B cell (primary cell): ENCODE results near the gene RCC1. TPM values are rescaled to one million over a fixed set of nuclear protein-coding genes. Genes with fewer than 3 reads are reported as not detected.

Experiments
- ATAC-seq: fragments of 200-7000 bp; cut with Tn5 transposase; one replicate; pipeline ENCODE4 v1.10.0; 2021; ENCODE audit warnings: low read depth, mild to moderate bottlenecking, moderate number of reproducible peaks, moderate library complexity
- CTCF ChIA-PET: fragments of 350-600 bp; sonication (Branson Sonifier 250); formaldehyde crosslinking; loops from one replicate; lab custom pipeline; 2021; ENCODE audit warnings: antibody characterized with exemption, inconsistent platforms; lab: Charles Lee
- POLR2A ChIA-PET: fragments of 350-600 bp; sonication (Branson Sonifier 250); formaldehyde crosslinking; loops from one replicate; lab custom pipeline; 2021; ENCODE audit warnings: antibody characterized with exemption; lab: Charles Lee
- DNase-seq: peaks from one replicate; pipeline ENCODE4 v3.0.0; 2013
- H2AFZ ChIP-seq: 2 replicates; pipeline ENCODE4 v1.6.1; 2012; ENCODE audit warnings: mild to moderate bottlenecking, low read depth, low read length; ENCODE audit not compliant: insufficient read depth, poor library complexity, severe bottlenecking
- H3K27ac ChIP-seq, 2 donors: 1 replicate in 1 of 2; 2 replicates in 1 of 2; pipeline ENCODE4 v1.5.1; 2012 to 2013; ENCODE audit warnings: low read length in 2 of 2, mild to moderate bottlenecking in 2 of 2, moderate library complexity in 1 of 2
- H3K27me3 ChIP-seq, 4 experiments: fragments of 200-600 bp in 1 of 4; sonication (generic) in 1 of 4; replicated peaks in 1 of 4; 1 replicate in 2 of 4; 2 replicates in 2 of 4; pipeline versions ENCODE4 v1.6.1 to v1.7.0; 2013 to 2016; ENCODE audit warnings: low read length in 3 of 4, mild to moderate bottlenecking in 2 of 4, mixed read lengths in 1 of 4, moderate library complexity in 1 of 4; ENCODE audit not compliant: insufficient read depth in 4 of 4, control insufficient read depth in 3 of 4; ENCODE audit errors: control extremely low read depth in 1 of 4
- H3K36me3 ChIP-seq, 2 experiments: replicated peaks in 1 of 2; 1 replicate in 1 of 2; 2 replicates in 1 of 2; pipeline versions ENCODE4 v1.6.1 to v1.7.1; 2013; ENCODE audit warnings: low read length in 1 of 2; ENCODE audit not compliant: insufficient read depth in 2 of 2, control insufficient read depth in 1 of 2; ENCODE audit errors: control extremely low read depth in 1 of 2, extremely low read depth in 1 of 2
- H3K4me1 ChIP-seq, 2 donors: fragments of 200-600 bp in 1 of 2; sonication (generic) in 1 of 2; 1 replicate in 1 of 2; 2 replicates in 1 of 2; pipeline versions ENCODE4 v1.5.1 to v1.6.1; 2013 to 2017; ENCODE audit warnings: low read length in 2 of 2; ENCODE audit not compliant: control insufficient read depth in 2 of 2, insufficient read depth in 2 of 2
- H3K4me2 ChIP-seq: replicated peaks from 2 replicates; pipeline ENCODE3; 2012; ENCODE audit warnings: mild to moderate bottlenecking, low read depth, low read length; ENCODE audit not compliant: poor library complexity, severe bottlenecking
- H3K4me3 ChIP-seq, 5 experiments: fragments of 200-600 bp in 1 of 5; sonication (generic) in 1 of 5; 1 replicate in 3 of 5; 2 replicates in 2 of 5; pipeline versions ENCODE4 v1.5.1 to v1.7.0; 2011 to 2016; ENCODE audit warnings: low read length in 4 of 5, mild to moderate bottlenecking in 4 of 5, low read depth in 2 of 5, control low read depth in 1 of 5, moderate library complexity in 1 of 5; ENCODE audit not compliant: insufficient read depth in 1 of 5; ENCODE audit errors: control extremely low read depth in 1 of 5, extremely low read depth in 1 of 5
- H3K79me2 ChIP-seq: fragments of 200-600 bp; sonication (generic); one replicate; pipeline ENCODE4 v1.6.0; 2016; ENCODE audit warnings: low read length; ENCODE audit not compliant: control insufficient read depth, insufficient read depth
- H3K9ac ChIP-seq: fragments of 200-600 bp; sonication (generic); 2 replicates; pipeline ENCODE4 v1.6.1; 2017; ENCODE audit warnings: mild to moderate bottlenecking, low read length, moderate library complexity
- H3K9me3 ChIP-seq, 3 donors: one replicate each; pipeline versions ENCODE4 v1.6.1 to v1.7.1; 2013; ENCODE audit warnings: low read length in 2 of 3; ENCODE audit not compliant: control insufficient read depth in 2 of 3, insufficient read depth in 1 of 3; ENCODE audit errors: control extremely low read depth in 1 of 3
- H4K20me1 ChIP-seq: 2 replicates; pipeline ENCODE4 v1.6.0; 2012; ENCODE audit warnings: mild to moderate bottlenecking, low read length; ENCODE audit not compliant: insufficient read depth, control insufficient read depth, poor library complexity, severe bottlenecking
- H3K27ac Mint-ChIP-seq: one replicate; pipeline ENCODE4 v1.8.0; 2021; ENCODE audit warnings: mixed read lengths
- H3K27me3 Mint-ChIP-seq: one replicate; pipeline ENCODE4 v1.8.0; 2021; ENCODE audit warnings: mixed read lengths
- H3K4me1 Mint-ChIP-seq: one replicate; pipeline ENCODE4 v1.8.0; 2021; ENCODE audit warnings: mixed read lengths
- H3K4me3 Mint-ChIP-seq: one replicate; pipeline ENCODE4 v1.8.0; 2021; ENCODE audit warnings: mixed read lengths
- H3K9me3 Mint-ChIP-seq: one replicate; pipeline ENCODE4 v1.8.0; 2022; ENCODE audit warnings: mixed read lengths; ENCODE audit not compliant: insufficient read depth
- CTCF ChIP-seq: fragments of 200-600 bp; IDR thresholded peaks from one replicate; pipeline ENCODE4 v1.8.0; 2022; ENCODE audit warnings: antibody characterized with exemption, mild to moderate bottlenecking
- EZH2 ChIP-seq: IDR thresholded peaks from 2 replicates; pipeline ENCODE4 v1.6.1; 2012; ENCODE audit warnings: borderline replicate concordance, low read depth, mild to moderate bottlenecking, moderate library complexity, low read length; ENCODE audit not compliant: insufficient read depth, poor library complexity, severe bottlenecking
- WGBS: methylation state at CpG from one replicate; pipeline ENCODE4 v1.1.5; 2013; ENCODE audit warnings: missing lambda C conversion rate; ENCODE audit not compliant: insufficient coverage; 5-methylcytosine and 5-hydroxymethylcytosine counted together
- intact Hi-C: fragments of 100-400 bp; cut with micrococcal nuclease; formaldehyde crosslinking; loops from one replicate; pipeline ENCODE4 v1.10.0; 2022
- polyA plus RNA-seq: library from polyadenylated mRNA; depleted of rRNA; stranded (reverse); fragments of >200 nt; gene quantifications from 2 replicates; pipeline ENCODE4 v1.2.3, GENCODE V29; 2012
- total RNA-seq, 2 donors: library from RNA; stranded (reverse); fragments of 120-200 nt in 1 of 2; gene quantifications; 1 replicate in 1 of 2; 2 replicates in 1 of 2; pipeline versions ENCODE4 v1.2.3 to v1.2.4, GENCODE V29; 2013 to 2022

The RCC1 gene
- total and polyA plus RNA-seq, 2 donors (not counting 1 experiment from before 2014, with no cell fraction given) = 9.7 to 17.5 TPM

DNA sequence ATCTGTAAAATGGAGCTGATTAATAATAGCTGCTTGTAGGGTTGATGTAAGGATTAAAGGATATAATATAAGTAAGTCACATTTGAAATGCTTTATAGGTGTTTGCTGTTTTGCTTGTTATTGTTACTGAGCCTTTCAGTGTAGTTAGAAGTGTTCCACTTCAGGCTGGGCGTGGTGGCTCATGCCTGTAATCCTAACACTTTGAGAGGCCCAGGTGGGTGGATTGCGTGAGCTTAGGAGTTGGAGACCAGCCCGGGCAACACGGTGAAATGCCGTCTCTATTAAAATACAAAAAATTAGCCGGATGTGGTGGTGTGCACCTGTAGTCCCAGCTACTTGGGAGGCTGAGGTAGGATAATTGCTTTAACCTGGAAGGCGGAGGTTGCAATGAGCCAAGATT lies 59.2 kb downstream of the RCC1 start:
- CTCF ChIA-PET = interaction anchor here (0.9 kb wide), 1 partner anchor 38 kb away, joined by 8 read pairs; no protein-coding TSS in a partner anchor
- TF ChIP-seq EZH2 (no peak), CTCF (no peak)

DNA sequence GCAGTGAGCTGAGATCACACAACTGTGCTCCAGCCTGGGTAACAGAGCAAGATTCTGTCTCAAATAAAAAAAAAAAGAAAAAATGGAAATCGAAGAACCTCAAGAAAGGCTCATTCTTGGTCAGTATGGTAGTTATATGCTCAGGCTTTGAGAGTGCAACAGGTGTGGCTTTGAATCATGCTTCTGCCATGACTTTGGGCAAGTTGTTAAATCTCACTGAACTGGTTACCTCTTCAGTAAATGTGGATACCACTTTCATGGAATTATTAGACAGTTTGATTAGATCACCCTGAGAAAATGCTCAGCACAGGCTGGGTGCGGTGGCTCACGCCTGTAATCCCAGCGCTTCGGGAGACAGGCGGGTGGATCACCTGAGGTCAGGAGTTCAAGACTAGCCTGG lies 59.9 kb downstream of the RCC1 start:
- no peak overlapping the region for H2AFZ ChIP-seq
- peaks cover 0 to 60% of the 10 kb centered on the region in 2 experiments for H3K36me3 ChIP-seq
- 92% methylated on average over 5 of the region's 6 CpGs for WGBS
- H3K79me2 ChIP-seq = no peaks in the 10 kb centered on the region
- H3K4me1 ChIP-seq = no peaks in the 10 kb centered on the region
- H3K4me3 Mint-ChIP-seq = no peak overlapping the region
- TF ChIP-seq EZH2 = no peak
- TF ChIP-seq CTCF = no peak
- no peaks in the 10 kb centered on the region for H4K20me1 ChIP-seq
- H3K27ac Mint-ChIP-seq = no peak overlapping the region
- no peaks in the 10 kb centered on the region for H3K9me3 ChIP-seq
- H3K4me2 ChIP-seq = no peak overlapping the region
- ChIA-PET CTCF (no interaction called here), POLR2A (no interaction called here)
- ATAC-seq (no peak), DNase-seq (no peak)
- no peaks in the 10 kb centered on the region for H3K27me3 ChIP-seq
- H3K4me1 Mint-ChIP-seq = no peaks in the 10 kb centered on the region
- H3K27ac ChIP-seq = no peak overlapping the region
- intact Hi-C loops = no loop called here
- no peak overlapping the region for H3K9ac ChIP-seq
- H3K27me3 Mint-ChIP-seq = no peaks in the 10 kb centered on the region
- no peak overlapping the region for H3K4me3 ChIP-seq
- no peaks in the 10 kb centered on the region for H3K9me3 Mint-ChIP-seq

More for the DNA sequence above, 59.2 kb downstream of the RCC1 start:
- Mint-ChIP-seq H3K4me1 (no peaks in the 10 kb centered on the region), H3K9me3 (no peaks in the 10 kb centered on the region), H3K4me3 (no peak overlapping the region), H3K27ac (no peak overlapping the region), H3K27me3 (no peaks in the 10 kb centered on the region)
- no peak overlapping the region for H3K4me3 ChIP-seq
- H3K27me3 ChIP-seq = no peaks in the 10 kb centered on the region
- no peaks in the 10 kb centered on the region for H4K20me1 ChIP-seq
- 97% methylated on average over 5 of the region's 7 CpGs for WGBS
- H3K27ac ChIP-seq = no peak overlapping the region
- no peaks in the 10 kb centered on the region for H3K79me2 ChIP-seq
- H2AFZ ChIP-seq = no peak overlapping the region
- no peaks in the 10 kb centered on the region for H3K9me3 ChIP-seq
- H3K4me2 ChIP-seq = no peak overlapping the region
- H3K4me1 ChIP-seq = no peaks in the 10 kb centered on the region
- no peak for ATAC-seq
- H3K9ac ChIP-seq = no peak overlapping the region
- DNase-seq = no peak
- intact Hi-C loops = no loop called here
- peaks cover 2 to 63% of the 10 kb centered on the region in 2 experiments for H3K36me3 ChIP-seq
- POLR2A ChIA-PET = no interaction called here
